Activated CD4-positive, alpha-beta T cell treated with anti-CD3 and anti-CD28 coated beads, Interleukin-2, amount 50 U/mL, for 4 hours (primary cell): Measurements from ENCODE around the gene PYCR2.

ENCODE experiments used
- DNase-seq, 2 experiments: peaks; one replicate each; pipeline ENCODE4 v3.0.0-alpha.2; 2020

PYCR2 gene

GRCh38 chr1:225917536-225917935, 6.5 kb downstream of the PYCR2 start:
- no peak for DNase-seq

DNA sequence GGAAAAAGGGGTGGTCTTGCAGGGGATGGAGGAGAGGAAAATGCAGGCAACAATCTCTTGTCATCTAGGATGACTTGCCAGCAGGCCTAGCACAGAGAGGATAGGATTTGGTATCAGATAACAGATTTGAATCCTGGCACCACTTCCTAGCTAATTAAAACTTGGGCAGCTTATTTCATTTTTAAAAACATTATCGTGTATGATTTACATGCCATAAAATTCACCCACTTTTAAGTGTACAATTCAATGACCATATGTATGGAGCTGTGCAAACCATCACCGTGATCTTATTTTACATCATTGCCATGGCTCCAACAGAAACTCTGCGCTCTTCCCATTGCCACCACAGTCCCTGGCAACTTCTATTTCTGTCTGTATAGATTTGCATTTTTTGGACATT, 6.9 kb downstream of the PYCR2 start:
- no peak for DNase-seq

DNA sequence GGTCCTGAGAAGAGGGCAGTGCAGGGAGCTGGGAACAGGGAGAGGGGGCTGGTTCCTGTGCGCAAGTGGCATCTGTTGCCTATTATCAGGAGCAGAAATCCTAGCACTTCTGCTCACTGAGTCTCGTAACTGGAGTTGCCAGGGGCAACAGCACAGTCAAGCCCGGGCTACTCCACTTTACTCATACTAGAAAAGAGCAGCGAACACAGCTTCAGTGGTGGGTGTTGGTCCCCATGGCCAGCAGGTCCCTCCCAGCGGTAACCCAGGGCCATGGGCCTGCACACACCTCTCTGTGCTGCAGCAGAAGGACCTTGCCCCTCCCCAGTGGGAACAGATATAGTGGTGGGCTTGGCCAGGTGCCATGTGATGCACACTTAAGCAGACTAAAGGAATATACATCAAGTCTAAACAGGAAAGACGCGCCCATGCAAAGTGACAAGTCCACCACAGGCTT, 8.5 kb downstream of the PYCR2 start:
- DNase-seq = no peak

- no peak for DNase-seq
Observed at GRCh38 chr1:225914947-225915346, 9.1 kb downstream of the PYCR2 start.

DNA sequence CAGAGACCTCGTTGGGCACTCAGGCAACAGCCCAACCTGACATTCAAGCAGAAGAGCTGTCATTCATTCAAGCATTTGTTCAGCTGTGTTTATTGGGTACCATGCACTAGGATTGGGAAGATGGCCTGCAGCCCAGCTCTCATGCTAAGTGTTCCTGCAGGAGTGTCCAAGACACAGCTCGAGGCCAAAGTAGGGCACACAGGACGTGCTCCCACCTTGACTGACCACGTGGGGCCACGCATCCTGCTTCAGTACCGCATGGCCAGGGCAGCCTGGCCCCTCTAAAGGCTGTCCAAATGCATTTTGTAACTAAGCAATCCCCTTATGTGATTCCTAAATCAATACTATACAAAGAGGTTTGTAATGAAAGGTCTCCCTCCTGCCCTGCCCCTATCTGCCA, 9.7 kb downstream of the PYCR2 start:
- no peak for DNase-seq

DNA sequence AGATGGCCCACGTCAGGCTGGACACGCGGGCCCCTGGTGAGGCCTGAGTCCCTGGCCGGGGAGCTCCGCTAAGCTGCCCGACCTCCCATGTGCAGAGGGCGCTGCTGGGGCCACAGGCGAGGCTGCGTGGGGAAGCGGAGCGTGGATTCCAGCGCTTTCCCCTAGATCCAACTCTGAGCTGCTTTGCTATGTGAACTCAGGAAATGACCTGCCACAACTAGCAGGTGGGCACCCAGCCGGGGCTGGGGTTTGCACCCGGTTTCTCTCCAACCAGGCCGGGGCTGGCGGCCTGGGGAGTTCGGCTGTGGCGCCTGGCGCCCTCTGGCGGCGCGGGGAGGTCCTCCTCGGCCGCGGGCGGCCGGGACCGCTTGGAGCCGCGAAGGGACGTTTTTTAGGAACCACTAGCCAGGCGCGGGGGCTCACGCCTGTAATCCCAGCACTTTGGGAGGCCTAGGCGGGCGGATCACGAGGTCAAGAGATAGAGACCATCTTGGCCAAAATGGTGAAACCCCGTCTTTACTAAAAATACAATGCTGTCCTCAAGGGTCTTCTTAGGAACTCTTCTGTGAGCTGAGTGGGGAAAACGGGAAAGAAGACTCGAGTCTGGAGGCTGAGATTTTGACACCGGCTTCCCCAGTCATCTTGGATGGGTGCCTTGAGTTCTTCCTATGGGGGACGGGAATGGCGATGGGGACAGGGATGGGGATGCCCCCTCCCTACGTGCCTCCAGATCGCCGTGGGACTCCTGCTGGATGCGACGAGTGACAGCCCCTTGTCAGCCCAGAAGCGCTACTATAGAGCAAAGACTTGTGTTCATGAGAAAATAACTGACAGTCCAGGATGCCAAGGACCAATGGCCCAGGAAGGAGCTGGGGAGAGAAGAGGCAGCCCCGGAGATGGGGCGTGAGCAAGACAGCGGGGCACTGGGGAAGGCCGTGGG, 12.6 kb downstream of the PYCR2 start:
- peak; percentile 59 to 61 for DNase-seq

DNA sequence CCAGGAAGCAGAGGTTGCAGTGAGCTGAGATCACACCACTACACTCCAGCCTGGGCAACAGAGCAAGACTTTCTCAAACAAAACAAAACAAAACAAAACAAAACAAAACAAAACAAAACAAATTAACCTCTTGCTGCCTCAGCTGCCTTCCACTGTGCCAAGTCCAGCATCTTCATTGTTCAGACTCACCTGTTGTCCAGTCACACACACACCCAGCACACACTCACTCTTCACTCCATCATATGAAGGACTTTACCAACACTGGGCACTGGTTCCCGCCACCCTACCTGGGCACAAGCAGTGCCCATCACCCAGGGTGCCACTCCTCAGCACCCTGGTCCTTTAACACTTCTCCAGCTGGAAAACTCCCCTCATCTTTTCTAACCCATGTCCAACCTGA, 14.6 kb downstream of the PYCR2 start:
- no peak for DNase-seq

DNA sequence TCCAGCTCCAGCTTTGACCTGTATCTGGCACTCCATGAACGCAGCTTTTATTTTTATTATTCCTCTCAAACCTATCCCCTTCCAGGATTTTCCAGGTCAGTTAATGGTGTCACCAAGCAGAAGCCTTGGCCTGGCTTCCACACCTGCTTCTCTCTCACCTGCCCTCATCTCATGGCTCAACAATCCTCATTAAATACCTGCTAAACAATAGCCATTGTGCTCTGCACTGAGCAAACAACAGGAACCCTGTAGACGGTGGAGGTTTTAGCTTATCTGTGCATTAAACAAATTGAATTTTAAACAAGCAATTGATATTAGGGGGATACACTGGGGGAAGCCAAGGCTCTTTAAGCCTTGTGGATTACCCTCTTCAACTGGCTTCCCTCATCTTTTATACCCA, 15.3 kb downstream of the PYCR2 start:
- no peak for DNase-seq

- DNase-seq = no peak
Observed at GRCh38 chr1:225908013-225908640, 15.9 kb downstream of the PYCR2 start.

GRCh38 chr1:225907341-225907740, 16.7 kb downstream of the PYCR2 start:
- DNase-seq = no peak

DNA sequence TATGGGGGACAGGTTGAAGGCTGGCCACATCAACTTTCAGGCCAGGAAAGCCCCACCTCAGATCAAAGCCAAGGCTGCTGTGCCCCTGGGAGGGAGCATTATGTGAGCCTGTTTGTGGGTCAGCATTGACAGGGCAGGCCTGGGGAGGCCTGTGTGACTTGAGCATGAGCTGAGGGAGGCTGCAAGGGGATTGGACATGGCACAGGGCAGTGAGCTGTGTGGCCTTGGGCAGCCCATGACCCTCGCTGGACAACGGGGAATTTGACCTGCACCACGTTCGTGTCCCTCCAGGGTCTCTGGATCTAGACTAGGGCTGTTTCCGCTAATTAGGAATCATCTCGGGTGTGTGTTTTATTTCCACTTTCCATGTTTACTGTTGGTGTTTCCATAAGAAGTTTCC, 17.6 kb downstream of the PYCR2 start:
- DNase-seq = no peak

GRCh38 chr1:225903623-225904022, 20.4 kb downstream of the PYCR2 start:
- DNase-seq = no peak

- DNase-seq = no peak
Observed at GRCh38 chr1:225899044-225899925, 24.8 kb downstream of the PYCR2 start.

- DNase-seq = no peak
Observed at GRCh38 chr1:225897595-225898514, 26.2 kb downstream of the PYCR2 start.

- DNase-seq = peak; percentile 46
Observed at GRCh38 chr1:225896937-225897549, 27.0 kb downstream of the PYCR2 start.

- DNase-seq = no peak
Observed at GRCh38 chr1:225896494-225896893, 27.6 kb downstream of the PYCR2 start.

DNA sequence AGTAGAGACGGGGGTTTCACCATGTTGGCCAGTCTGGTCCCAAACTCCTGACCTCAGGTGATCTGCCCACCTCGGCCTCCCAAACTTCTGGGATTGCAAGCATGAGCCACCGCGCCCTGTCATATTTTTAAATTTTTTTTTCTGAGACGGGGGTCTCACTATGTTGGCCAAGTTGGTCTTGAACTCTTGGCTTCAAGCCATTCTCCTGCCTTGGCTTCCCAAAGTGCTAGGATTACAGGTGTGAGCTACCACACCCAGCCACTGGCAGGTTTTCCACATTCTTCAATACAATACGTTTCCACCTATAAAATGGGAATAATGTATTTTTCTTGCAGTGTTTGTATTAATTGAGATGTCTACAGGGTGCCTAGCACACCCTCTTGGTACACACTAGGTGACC, 31.7 kb downstream of the PYCR2 start:
- DNase-seq = no peak

DNA sequence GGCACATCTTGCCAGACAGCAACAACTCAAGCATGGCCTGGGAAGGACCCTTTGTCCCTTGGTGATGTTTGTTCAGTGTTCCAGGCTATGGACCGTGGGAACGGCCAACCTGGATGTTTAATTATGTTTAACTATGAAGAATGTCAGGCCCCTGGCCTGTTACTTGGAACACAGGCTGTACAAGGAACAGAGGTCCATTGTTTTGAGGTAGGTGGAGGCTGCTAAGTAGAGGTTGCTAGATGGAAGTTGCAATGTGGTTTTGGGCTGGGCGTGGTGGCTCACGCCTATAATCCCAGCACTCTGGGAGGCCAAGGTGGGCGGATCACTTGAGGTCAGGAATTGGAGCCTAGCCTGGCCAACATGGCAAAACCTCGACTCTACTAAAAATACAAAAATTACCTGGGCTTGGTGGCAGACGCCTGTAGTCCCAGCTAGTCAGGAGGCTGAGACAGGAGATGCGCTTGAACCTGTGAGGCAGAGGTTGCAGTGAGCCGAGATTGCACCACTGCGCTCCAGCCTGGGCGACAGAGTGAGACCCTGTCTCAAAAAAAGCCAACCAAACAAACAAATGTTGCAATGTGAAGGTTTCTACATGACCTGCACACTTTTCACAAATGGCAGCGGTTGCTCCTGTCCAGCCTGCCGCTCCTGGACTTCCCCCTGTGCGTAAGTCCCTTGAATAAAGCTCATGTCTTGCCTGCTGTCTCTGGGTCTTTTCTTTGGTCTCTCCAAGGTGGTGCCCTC, 32.6 kb downstream of the PYCR2 start:
- DNase-seq = no peak

DNA sequence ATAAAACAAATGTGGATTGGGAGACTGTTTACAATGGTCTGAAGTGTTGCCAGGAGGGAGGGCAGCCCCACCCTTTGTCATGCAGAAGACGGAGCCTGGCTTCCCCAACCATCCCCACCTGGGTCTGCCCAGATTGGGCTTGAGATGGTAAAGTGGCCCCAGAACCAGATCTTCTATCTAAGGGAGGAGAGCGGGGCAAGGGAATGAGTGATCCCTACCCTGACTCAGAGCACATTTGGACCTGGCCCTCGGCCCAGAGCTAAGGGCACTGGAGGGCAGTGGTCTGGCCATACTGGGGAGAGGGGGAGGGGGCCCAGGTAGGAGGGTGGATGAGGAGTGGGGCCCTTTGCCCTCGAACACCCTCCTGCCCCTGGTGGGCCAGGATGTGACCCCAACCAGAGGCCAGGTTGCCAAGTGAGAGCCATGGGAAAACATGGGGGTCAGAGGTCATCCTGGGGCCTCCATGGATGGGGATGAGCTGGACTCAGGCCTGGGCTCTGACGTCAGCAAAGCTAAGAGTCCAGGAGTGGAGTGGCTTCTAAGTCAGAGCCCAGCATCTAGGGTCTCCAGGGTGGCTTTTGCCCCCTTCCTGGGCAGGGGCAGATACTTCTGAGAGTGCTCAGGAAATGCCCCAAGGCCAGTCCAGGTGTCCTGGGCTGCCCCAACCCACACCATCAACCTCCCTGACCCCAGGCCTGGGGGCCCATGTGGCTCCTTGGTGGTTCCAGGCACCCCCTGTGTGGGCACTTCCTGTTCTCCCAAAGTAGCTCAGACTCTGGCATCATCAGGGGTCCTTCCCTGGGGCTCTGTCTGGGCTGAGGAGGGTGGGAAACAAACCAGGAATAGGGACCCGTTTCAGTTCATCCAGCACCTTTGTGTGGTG, 33.5 kb downstream of the PYCR2 start:
- DNase-seq = no peak

DNA sequence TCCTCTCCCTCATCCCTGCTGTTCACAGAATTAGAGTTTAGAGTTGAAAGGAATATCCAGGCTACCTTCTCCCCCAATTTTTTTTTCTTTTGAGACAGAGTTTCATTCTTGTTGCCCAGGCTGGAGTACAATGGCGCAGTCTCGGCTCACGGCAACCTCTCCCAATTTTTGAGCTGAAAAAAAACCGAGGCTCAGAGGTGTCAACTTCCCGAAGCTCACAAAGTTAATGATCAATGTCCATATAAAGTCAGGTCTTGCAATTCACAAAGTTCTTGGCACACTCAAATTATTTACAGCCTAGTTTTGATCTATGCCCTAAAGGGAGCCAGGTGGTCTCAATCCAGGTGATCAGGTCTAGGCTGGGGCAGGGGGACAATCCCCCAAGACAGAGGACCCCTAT, 34.3 kb downstream of the PYCR2 start:
- DNase-seq = no peak
